Loucy (cell line): Measurements from ENCODE around the gene ABTB2.

Experiments used
- H2AFZ ChIP-seq: fragments of 200-600 bp; sonication (generic); 2 replicates; pipeline ENCODE4 v1.6.0; 2016; ENCODE audit warnings: antibody characterized with exemption, mild to moderate bottlenecking, low read length, moderate library complexity
- H3F3A ChIP-seq: fragments of 200-600 bp; 2 replicates; pipeline ENCODE4 v1.6.0; 2016; ENCODE audit warnings: antibody characterized with exemption, low read depth, mild to moderate bottlenecking
- H3K27me3 ChIP-seq: fragments of 200-600 bp; sonication (generic); 2 replicates; pipeline ENCODE4 v1.6.1; 2014; ENCODE audit warnings: low read length, mild to moderate bottlenecking; ENCODE audit not compliant: insufficient read depth, poor library complexity, severe bottlenecking
- H3K36me3 ChIP-seq: fragments of 200-600 bp; sonication (generic); 2 replicates; pipeline ENCODE4 v1.6.1; 2016; ENCODE audit warnings: low read length; ENCODE audit not compliant: insufficient read depth
- H3K4me1 ChIP-seq: fragments of 200-600 bp; sonication (generic); 2 replicates; pipeline ENCODE4 v1.5.1; 2014; ENCODE audit warnings: low read length, mild to moderate bottlenecking; ENCODE audit not compliant: insufficient read depth, poor library complexity, severe bottlenecking
- H3K4me2 ChIP-seq: fragments of 200-600 bp; sonication (generic); 2 replicates; pipeline ENCODE4 v1.6.0; 2014; ENCODE audit warnings: antibody characterized with exemption, low read length, low read depth, mild to moderate bottlenecking; ENCODE audit not compliant: poor library complexity, severe bottlenecking
- H3K4me3 ChIP-seq: fragments of 200-600 bp; sonication (generic); 2 replicates; pipeline ENCODE4 v1.5.1; 2014; ENCODE audit warnings: low read length, mild to moderate bottlenecking, mixed read lengths; ENCODE audit not compliant: poor library complexity, severe bottlenecking
- H3K79me2 ChIP-seq: fragments of 200-600 bp; sonication (generic); 2 replicates; pipeline ENCODE4 v1.6.1; 2014; ENCODE audit warnings: low read length; ENCODE audit not compliant: insufficient read depth
- H3K9ac ChIP-seq: fragments of 200-600 bp; sonication (generic); 2 replicates; pipeline ENCODE4 v1.6.0; 2014; ENCODE audit warnings: mild to moderate bottlenecking, low read depth, low read length, moderate library complexity; ENCODE audit not compliant: poor library complexity, severe bottlenecking
- H3K9me2 ChIP-seq: fragments of 200-600 bp; sonication (generic); replicated peaks from 2 replicates; pipeline ENCODE4 v1.6.1; 2016; ENCODE audit warnings: low read depth, low read length, mixed read lengths
- H3K9me3 ChIP-seq: fragments of 200-600 bp; sonication (generic); 2 replicates; pipeline ENCODE4 v1.6.1; 2014; ENCODE audit warnings: mild to moderate bottlenecking, antibody characterized with exemption, low read length, low read depth; ENCODE audit not compliant: insufficient read depth
- H4K20me1 ChIP-seq: fragments of 200-600 bp; sonication (generic); 2 replicates; pipeline ENCODE4 v1.6.0; 2014; ENCODE audit warnings: antibody characterized with exemption, low read length, mild to moderate bottlenecking; ENCODE audit not compliant: insufficient read depth, poor library complexity, severe bottlenecking
- CTCF ChIP-seq: fragments of 200-600 bp; sonication (generic); conservative IDR thresholded peaks from 2 replicates; pipeline ENCODE4 v1.5.1; 2014; ENCODE audit warnings: mild to moderate bottlenecking, antibody characterized with exemption, low read length
- EZH2phosphoT487 ChIP-seq: fragments of 200-600 bp; IDR thresholded peaks from 2 replicates; pipeline ENCODE4 v1.6.1; 2018; ENCODE audit warnings: antibody characterized with exemption, mild to moderate bottlenecking, moderate library complexity, borderline replicate concordance

ABTB2 gene

GRCh38 chr11:34185926-34186841, 171.6 kb downstream of the ABTB2 start:
- Histone ChIP-seq H3K4me3 (no peak overlapping the region), H4K20me1 (no peaks in the 10 kb centered on the region), H3K4me2 (no peak overlapping the region), H3K9me3 (no peaks in the 10 kb centered on the region), H3K27me3 (no peaks in the 10 kb centered on the region), H3K36me3 (no peaks in the 10 kb centered on the region), H3F3A (no peaks in the 10 kb centered on the region), H2AFZ (no peak overlapping the region), H3K4me1 (peaks cover 14% of the 10 kb centered on the region), H3K9me2 (no peaks in the 10 kb centered on the region), H3K9ac (no peak overlapping the region), H3K79me2 (no peaks in the 10 kb centered on the region)
- TF ChIP-seq CTCF, result no peak
- no peak for TF ChIP-seq EZH2phosphoT487

- no peaks in the 10 kb centered on the region for H3K36me3 ChIP-seq
- no peaks in the 10 kb centered on the region for H4K20me1 ChIP-seq
- H3K9me3 ChIP-seq, result no peaks in the 10 kb centered on the region
- H3K9me2 ChIP-seq, result no peaks in the 10 kb centered on the region
- H3K9ac ChIP-seq, result no peak overlapping the region
- H3K4me2 ChIP-seq, result no peak overlapping the region
- no peaks in the 10 kb centered on the region for H3F3A ChIP-seq
- no peak overlapping the region for H2AFZ ChIP-seq
- TF ChIP-seq EZH2phosphoT487 (no peak), CTCF (no peak)
- peaks cover 28% of the 10 kb centered on the region for H3K4me1 ChIP-seq
- H3K79me2 ChIP-seq, result no peaks in the 10 kb centered on the region
- no peak overlapping the region for H3K4me3 ChIP-seq
- H3K27me3 ChIP-seq, result no peaks in the 10 kb centered on the region
Observed at GRCh38 chr11:34184505-34185015, 173.2 kb downstream of the ABTB2 start.

- no peak for TF ChIP-seq CTCF
- no peak for TF ChIP-seq EZH2phosphoT487
- Histone ChIP-seq H3K4me3 (no peak overlapping the region), H2AFZ (no peak overlapping the region), H3K4me1 (peaks cover 29% of the 10 kb centered on the region), H3K4me2 (no peak overlapping the region), H4K20me1 (no peaks in the 10 kb centered on the region), H3K9ac (no peak overlapping the region), H3K9me2 (no peaks in the 10 kb centered on the region), H3F3A (no peaks in the 10 kb centered on the region), H3K79me2 (no peaks in the 10 kb centered on the region), H3K36me3 (no peaks in the 10 kb centered on the region), H3K27me3 (no peaks in the 10 kb centered on the region), H3K9me3 (no peaks in the 10 kb centered on the region)
Observed at GRCh38 chr11:34183848-34184391, 173.9 kb downstream of the ABTB2 start.
